HepG2 (cell line): ENCODE data around the gene NRGN. TPM values are rescaled to one million over a fixed set of nuclear protein-coding genes. Genes with fewer than 3 reads are reported as not detected.
A peak's percentile ranks its signal among the peaks of the same experiment; 100 is the strongest.

Source experiments
- KMT2B ChIP-seq: IDR thresholded peaks from 2 replicates; pipeline ENCODE4 v1.6.1; 2016; ENCODE audit warnings: missing genetic modification reagents, missing compliant biosample characterization
- MYC ChIP-seq: sonication (generic); formaldehyde crosslinking; IDR thresholded peaks from 2 replicates; pipeline ENCODE4 v1.9.0; 2021; ENCODE audit warnings: missing genetic modification reagents, borderline replicate concordance
- SMAD3 ChIP-seq: sonication (generic); formaldehyde crosslinking; IDR thresholded peaks from 2 replicates; pipeline ENCODE4 v1.4.0; 2020; ENCODE audit warnings: missing genetic modification reagents
- SNAPC2 ChIP-seq: sonication (generic); formaldehyde crosslinking; IDR thresholded peaks from 2 replicates; pipeline ENCODE4 v1.8.1; 2022; ENCODE audit warnings: mild to moderate bottlenecking, missing genetic modification reagents
- ZBTB7B ChIP-seq: sonication (generic); formaldehyde crosslinking; IDR thresholded peaks from 2 replicates; pipeline ENCODE4 v1.4.0; 2020; ENCODE audit warnings: missing genetic modification reagents
- polyA plus RNA-seq, 8 experiments: library from polyadenylated mRNA; depleted of rRNA in 3 of 8; stranded (reverse) in 7 of 8; unstranded in 1 of 8; fragments of >200 nt; fragmentation: Illumina TruSeq in 4 of 8; extraction: Trizol in 4 of 8; gene quantifications; 2 replicates each; pipeline versions ENCODE4 v1.2.1 to v1.2.3, GENCODE V29; 2011 to 2016; ENCODE audit warnings: low read depth in 4 of 8, missing spikeins in 1 of 8, mixed read lengths in 1 of 8; ENCODE audit not compliant: insufficient read depth in 1 of 8
- total RNA-seq, 5 experiments: library from RNA; depleted of rRNA; stranded (reverse); fragments of >200 nt; fragmentation: Illumina TruSeq; extraction: Trizol; gene quantifications; 2 replicates each; pipeline ENCODE4 v1.2.3, GENCODE V29; 2016; ENCODE audit warnings: low read depth in 1 of 5
- TF ChIP-seq, protein P1 (sequence below): sonication (generic); formaldehyde crosslinking; IDR thresholded peaks from 2 replicates; pipeline ENCODE4 v1.8.1; 2022; ENCODE audit warnings: low read depth, mild to moderate bottlenecking, missing genetic modification reagents
- TF ChIP-seq, protein P2 (sequence below): IDR thresholded peaks from 2 replicates; pipeline ENCODE4 v1.6.1; 2016; ENCODE audit warnings: missing compliant biosample characterization, missing genetic modification reagents, borderline replicate concordance
- TF ChIP-seq, protein P3 (sequence below): sonication (generic); formaldehyde crosslinking; IDR thresholded peaks from 2 replicates; pipeline ENCODE4 v1.4.0; 2020; ENCODE audit warnings: low read depth, mild to moderate bottlenecking, missing genetic modification reagents
- TF ChIP-seq, protein P4 (sequence below): sonication (generic); formaldehyde crosslinking; IDR thresholded peaks from 2 replicates; pipeline ENCODE4 v1.8.1; 2023; ENCODE audit warnings: mild to moderate bottlenecking, missing genetic modification reagents
- TF ChIP-seq, protein P5 (sequence below): sonication (generic); formaldehyde crosslinking; IDR thresholded peaks from 2 replicates; pipeline ENCODE4 v1.5.0; 2020; ENCODE audit warnings: missing genetic modification reagents, mild to moderate bottlenecking, borderline replicate concordance
- TF ChIP-seq, protein P6 (sequence below), 2 experiments: sonication (generic) in 1 of 2; formaldehyde crosslinking in 1 of 2; IDR thresholded peaks; 2 replicates each; pipeline versions ENCODE4 v1.6.1 to v1.9.0; 2014 to 2022; ENCODE audit warnings: antibody characterized with exemption in 1 of 2, borderline replicate concordance in 1 of 2, inconsistent platforms in 1 of 2, low read depth in 1 of 2, missing genetic modification reagents in 1 of 2

Gene NRGN
- total and polyA plus RNA-seq, 2 of the 13 experiments (the other 11 are each of a cell fraction or from before 2014, with no cell fraction given), result 0.22 TPM; not detected in 1

DNA sequence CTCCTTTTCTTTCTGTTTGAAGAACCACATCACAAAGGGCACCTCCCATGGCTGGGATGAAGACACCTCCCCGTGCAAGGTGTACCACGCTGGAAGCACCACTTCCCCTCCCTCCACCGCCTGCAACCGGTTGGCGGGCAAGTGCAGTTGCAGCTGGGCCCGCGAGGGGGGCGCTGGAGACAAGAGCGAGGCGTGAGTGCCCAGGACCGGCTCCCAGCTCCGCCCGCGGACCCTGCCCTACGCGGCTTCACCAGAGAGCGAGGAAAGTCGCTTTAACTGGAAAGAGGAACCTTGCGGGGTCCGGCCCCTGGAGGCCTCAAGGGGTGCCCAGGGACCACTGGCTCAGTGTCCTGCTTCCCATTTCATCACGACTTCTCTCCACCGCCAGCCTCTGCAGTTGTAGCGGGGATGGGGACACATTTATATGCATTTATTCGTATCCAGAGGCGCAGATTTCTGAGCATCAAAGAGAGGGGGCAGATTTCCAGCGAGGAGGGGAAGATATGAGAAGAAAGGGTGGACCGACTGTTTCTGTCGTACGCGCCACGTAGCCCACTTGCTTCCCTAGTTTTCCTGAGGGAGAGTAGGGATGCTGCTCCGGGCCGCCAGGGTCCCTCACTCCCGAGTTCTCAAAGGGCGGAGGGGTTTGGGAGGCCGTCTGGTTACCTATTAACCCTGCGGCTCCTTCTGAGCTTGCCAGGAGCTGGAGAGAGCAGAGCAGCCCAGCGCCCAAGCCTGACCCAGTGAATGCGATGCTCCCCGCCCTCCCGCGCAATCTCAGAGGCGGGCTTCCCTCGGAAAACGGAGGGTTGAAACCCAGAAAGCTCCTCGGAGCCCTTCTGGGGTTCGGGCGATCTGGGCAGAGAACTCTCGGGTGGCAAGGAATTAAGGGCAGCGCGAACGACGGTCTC, 18.9 kb downstream of the NRGN start (continued):
- TF ChIP-seq, protein P1, sequence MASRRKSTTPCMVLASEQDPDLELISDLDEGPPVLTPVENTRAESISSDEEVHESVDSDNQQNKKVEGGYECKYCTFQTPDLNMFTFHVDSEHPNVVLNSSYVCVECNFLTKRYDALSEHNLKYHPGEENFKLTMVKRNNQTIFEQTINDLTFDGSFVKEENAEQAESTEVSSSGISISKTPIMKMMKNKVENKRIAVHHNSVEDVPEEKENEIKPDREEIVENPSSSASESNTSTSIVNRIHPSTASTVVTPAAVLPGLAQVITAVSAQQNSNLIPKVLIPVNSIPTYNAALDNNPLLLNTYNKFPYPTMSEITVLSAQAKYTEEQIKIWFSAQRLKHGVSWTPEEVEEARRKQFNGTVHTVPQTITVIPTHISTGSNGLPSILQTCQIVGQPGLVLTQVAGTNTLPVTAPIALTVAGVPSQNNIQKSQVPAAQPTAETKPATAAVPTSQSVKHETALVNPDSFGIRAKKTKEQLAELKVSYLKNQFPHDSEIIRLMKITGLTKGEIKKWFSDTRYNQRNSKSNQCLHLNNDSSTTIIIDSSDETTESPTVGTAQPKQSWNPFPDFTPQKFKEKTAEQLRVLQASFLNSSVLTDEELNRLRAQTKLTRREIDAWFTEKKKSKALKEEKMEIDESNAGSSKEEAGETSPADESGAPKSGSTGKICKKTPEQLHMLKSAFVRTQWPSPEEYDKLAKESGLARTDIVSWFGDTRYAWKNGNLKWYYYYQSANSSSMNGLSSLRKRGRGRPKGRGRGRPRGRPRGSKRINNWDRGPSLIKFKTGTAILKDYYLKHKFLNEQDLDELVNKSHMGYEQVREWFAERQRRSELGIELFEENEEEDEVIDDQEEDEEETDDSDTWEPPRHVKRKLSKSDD (CRISPR knock-in tag), result no peak
- TF ChIP-seq, protein P2, sequence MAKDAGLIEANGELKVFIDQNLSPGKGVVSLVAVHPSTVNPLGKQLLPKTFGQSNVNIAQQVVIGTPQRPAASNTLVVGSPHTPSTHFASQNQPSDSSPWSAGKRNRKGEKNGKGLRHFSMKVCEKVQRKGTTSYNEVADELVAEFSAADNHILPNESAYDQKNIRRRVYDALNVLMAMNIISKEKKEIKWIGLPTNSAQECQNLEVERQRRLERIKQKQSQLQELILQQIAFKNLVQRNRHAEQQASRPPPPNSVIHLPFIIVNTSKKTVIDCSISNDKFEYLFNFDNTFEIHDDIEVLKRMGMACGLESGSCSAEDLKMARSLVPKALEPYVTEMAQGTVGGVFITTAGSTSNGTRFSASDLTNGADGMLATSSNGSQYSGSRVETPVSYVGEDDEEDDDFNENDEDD (CRISPR knock-in tag), result peak; percentile 85; the same call in 1 of the 2 replicates
- TF ChIP-seq SNAPC2 (CRISPR knock-in tag), result no peak
- peak; percentile 32; the same call in 1 of the 2 replicates for TF ChIP-seq MYC
- TF ChIP-seq, protein P3, sequence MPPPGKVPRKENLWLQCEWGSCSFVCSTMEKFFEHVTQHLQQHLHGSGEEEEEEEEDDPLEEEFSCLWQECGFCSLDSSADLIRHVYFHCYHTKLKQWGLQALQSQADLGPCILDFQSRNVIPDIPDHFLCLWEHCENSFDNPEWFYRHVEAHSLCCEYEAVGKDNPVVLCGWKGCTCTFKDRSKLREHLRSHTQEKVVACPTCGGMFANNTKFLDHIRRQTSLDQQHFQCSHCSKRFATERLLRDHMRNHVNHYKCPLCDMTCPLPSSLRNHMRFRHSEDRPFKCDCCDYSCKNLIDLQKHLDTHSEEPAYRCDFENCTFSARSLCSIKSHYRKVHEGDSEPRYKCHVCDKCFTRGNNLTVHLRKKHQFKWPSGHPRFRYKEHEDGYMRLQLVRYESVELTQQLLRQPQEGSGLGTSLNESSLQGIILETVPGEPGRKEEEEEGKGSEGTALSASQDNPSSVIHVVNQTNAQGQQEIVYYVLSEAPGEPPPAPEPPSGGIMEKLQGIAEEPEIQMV (CRISPR knock-in tag), result 0 out of 2 replicates have a peak, but pooled peaks have one; percentile 63
- 0 out of 2 replicates have a peak, but pooled peaks have one; percentile 14 for TF ChIP-seq SMAD3
- TF ChIP-seq KMT2B (CRISPR knock-in tag), result peak; percentile 52; the same call in 1 of the 2 replicates
- TF ChIP-seq, protein P4, sequence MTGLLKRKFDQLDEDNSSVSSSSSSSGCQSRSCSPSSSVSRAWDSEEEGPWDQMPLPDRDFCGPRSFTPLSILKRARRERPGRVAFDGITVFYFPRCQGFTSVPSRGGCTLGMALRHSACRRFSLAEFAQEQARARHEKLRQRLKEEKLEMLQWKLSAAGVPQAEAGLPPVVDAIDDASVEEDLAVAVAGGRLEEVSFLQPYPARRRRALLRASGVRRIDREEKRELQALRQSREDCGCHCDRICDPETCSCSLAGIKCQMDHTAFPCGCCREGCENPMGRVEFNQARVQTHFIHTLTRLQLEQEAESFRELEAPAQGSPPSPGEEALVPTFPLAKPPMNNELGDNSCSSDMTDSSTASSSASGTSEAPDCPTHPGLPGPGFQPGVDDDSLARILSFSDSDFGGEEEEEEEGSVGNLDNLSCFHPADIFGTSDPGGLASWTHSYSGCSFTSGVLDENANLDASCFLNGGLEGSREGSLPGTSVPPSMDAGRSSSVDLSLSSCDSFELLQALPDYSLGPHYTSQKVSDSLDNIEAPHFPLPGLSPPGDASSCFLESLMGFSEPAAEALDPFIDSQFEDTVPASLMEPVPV (CRISPR knock-in tag), result no peak
- TF ChIP-seq, protein P5, sequence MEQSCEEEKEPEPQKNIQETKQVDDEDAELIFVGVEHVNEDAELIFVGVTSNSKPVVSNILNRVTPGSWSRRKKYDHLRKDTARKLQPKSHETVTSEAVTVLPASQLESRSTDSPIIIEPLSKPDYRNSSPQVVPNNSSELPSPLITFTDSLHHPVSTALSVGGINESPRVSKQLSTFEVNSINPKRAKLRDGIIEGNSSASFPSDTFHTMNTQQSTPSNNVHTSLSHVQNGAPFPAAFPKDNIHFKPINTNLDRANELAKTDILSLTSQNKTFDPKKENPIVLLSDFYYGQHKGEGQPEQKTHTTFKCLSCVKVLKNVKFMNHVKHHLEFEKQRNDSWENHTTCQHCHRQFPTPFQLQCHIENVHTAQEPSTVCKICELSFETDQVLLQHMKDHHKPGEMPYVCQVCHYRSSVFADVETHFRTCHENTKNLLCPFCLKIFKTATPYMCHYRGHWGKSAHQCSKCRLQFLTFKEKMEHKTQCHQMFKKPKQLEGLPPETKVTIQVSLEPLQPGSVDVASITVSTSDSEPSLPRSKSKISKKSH, result no peak
- TF ChIP-seq, protein P6, sequence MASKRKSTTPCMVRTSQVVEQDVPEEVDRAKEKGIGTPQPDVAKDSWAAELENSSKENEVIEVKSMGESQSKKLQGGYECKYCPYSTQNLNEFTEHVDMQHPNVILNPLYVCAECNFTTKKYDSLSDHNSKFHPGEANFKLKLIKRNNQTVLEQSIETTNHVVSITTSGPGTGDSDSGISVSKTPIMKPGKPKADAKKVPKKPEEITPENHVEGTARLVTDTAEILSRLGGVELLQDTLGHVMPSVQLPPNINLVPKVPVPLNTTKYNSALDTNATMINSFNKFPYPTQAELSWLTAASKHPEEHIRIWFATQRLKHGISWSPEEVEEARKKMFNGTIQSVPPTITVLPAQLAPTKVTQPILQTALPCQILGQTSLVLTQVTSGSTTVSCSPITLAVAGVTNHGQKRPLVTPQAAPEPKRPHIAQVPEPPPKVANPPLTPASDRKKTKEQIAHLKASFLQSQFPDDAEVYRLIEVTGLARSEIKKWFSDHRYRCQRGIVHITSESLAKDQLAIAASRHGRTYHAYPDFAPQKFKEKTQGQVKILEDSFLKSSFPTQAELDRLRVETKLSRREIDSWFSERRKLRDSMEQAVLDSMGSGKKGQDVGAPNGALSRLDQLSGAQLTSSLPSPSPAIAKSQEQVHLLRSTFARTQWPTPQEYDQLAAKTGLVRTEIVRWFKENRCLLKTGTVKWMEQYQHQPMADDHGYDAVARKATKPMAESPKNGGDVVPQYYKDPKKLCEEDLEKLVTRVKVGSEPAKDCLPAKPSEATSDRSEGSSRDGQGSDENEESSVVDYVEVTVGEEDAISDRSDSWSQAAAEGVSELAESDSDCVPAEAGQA (IDR thresholded peaks at IDR 0.05; ENCODE audit: low read depth), result no peak
- TF ChIP-seq, protein P6 (CRISPR knock-in tag; IDR thresholded peaks at IDR 0.05; ENCODE audit: borderline replicate concordance), result no peak
- TF ChIP-seq ZBTB7B (CRISPR knock-in tag), result peak; percentile 29; the same call in 1 of the 2 replicates
